Fibroblast of villous mesenchyme (primary cell): ENCODE results near the gene ADORA1. TPM values are rescaled to one million over a fixed set of nuclear protein-coding genes. Genes with fewer than 3 reads are reported as not detected.

Experiments used
- DNase-seq: peaks from one replicate; pipeline ENCODE4 v3.0.0-alpha.2; 2010; ENCODE audit warnings: low read depth
- H3K4me3 ChIP-seq: 2 replicates; pipeline ENCODE4 v1.5.1; 2011; ENCODE audit warnings: low read depth, mild to moderate bottlenecking, low read length
- CTCF ChIP-seq: IDR thresholded peaks from 2 replicates; pipeline ENCODE4 v1.5.1; 2012; ENCODE audit warnings: low read depth, mild to moderate bottlenecking, low read length; ENCODE audit not compliant: insufficient read depth
- total RNA-seq: library from RNA; depleted of rRNA; stranded (reverse); fragments of >200 nt; gene quantifications from 2 replicates; pipeline ENCODE4 v1.2.3, GENCODE V29; 2012

The ADORA1 gene
- total RNA-seq, 1 donor: 14.2 TPM

- no peak for TF ChIP-seq CTCF
- no peak for DNase-seq
- H3K4me3 ChIP-seq: no peak overlapping the region
Observed at GRCh38 chr1:203181586-203182386, 54.3 kb downstream of the ADORA1 start.

GRCh38 chr1:203182387-203182953 lies 54.9 kb downstream of the ADORA1 start:
- TF ChIP-seq CTCF: no peak
- H3K4me3 ChIP-seq: no peak overlapping the region
- DNase-seq: no peak

- no peak for DNase-seq
- no peak overlapping the region for H3K4me3 ChIP-seq
- no peak for TF ChIP-seq CTCF
Observed at GRCh38 chr1:203183828-203184227, 56.3 kb downstream of the ADORA1 start.

- no peak overlapping the region for H3K4me3 ChIP-seq
- TF ChIP-seq CTCF: no peak
- no peak for DNase-seq
Observed at GRCh38 chr1:203184467-203184866, 56.9 kb downstream of the ADORA1 start.

GRCh38 chr1:203185061-203185461 lies 57.5 kb downstream of the ADORA1 start:
- no peak for TF ChIP-seq CTCF
- no peak for DNase-seq
- no peak overlapping the region for H3K4me3 ChIP-seq

GRCh38 chr1:203185585-203185984 lies 58.1 kb downstream of the ADORA1 start:
- DNase-seq: no peak
- no peak for TF ChIP-seq CTCF
- H3K4me3 ChIP-seq: no peak overlapping the region
